ENCODE results near the gene TEX12.
"Not testable (repeated sequence)": the region's sequence is repeated elsewhere in the genome, so short reads cannot be mapped to it uniquely, and the experiment has no call there.

Gene TEX12

DNA sequence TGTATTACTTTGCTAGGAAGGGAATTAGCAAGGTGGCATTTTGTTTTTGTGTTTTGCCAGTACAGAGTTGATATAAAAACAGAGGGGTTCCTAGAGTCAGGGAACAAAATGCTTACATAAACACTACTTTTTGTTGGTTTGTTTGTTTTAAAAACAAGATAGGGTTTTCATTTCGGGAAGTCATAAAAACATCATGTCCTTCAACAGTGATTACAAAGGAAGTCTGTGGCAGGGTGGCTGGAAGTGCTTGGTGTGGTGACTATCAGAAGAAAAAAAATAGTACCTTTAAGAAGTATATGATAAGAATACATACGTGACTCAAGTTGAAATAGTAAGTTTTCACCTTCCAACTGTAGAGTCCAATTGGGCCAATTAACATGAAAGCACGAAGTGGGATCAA is 2.1 kb upstream of the TEX12 start:
- DNase-seq = no peak

DNA sequence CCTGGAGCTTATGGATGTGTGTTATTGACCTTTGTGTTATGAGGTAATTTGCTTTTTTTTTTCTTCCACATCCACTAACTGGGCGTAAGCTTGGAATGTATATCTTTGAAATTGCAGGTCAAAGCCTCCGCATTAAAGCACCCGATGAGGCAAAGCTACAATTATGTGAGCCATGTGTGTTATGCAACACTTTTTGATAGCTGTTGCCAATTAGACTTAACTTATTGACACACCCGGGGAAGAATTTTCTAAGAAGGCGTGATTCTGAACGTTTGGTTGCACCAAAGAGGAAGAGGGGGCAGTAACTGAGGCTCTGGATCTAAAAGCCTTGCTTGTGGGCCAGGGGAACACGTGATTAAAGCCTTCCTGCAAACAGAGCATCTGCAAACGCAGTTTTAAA is 610 bp upstream of the TEX12 start:
- DNase-seq = no peak

DNA sequence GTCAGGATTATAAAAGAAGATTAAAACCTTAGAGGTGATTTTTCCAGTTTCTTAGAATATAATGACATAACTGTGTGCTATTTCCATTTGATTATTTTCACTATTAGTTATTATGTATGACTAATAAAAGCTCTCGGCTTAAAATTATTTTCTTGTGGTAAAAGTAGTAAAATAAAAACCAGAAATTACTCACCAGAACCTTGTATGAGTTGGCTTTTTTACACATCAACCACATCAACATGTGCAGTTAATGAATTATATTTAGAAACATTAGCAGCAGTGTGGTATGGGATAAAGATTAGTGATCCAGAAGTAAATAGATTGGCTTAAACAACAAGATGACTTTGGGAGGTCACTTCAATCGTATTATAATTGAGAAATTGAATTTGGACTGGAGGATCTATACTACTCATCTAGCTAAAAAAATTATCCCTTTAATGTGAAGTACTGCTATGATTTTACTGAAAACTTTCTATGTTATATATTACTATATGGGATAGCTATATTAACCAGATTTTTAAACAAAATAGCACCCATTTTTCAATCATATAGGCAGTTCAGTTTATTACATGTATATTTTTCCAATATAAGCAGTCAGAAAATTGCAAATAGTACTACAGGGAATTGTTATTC is 5.3 kb downstream of the TEX12 start:
- DNase-seq = peak; percentile 44

DNA sequence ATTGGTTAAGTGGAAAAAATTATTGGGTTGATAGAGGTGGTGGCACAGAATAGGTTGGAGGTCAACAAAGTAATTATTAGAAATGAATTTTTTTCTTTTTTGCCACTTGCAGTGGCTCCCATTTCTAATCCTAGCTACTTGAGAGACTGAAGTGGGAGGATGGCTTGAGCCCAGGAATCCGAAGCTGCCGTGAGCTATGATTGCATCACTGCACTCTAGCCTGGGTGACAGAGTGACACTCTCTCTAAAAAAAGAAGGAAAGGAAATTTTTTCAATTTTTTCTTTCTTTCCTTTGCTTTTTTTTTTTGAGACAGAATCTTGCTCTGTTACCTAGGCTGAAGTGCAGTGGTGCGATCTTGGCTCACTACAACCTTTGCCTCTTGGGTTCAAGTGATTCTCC is 6.0 kb downstream of the TEX12 start:
- DNase-seq = peak; percentile 31

DNA sequence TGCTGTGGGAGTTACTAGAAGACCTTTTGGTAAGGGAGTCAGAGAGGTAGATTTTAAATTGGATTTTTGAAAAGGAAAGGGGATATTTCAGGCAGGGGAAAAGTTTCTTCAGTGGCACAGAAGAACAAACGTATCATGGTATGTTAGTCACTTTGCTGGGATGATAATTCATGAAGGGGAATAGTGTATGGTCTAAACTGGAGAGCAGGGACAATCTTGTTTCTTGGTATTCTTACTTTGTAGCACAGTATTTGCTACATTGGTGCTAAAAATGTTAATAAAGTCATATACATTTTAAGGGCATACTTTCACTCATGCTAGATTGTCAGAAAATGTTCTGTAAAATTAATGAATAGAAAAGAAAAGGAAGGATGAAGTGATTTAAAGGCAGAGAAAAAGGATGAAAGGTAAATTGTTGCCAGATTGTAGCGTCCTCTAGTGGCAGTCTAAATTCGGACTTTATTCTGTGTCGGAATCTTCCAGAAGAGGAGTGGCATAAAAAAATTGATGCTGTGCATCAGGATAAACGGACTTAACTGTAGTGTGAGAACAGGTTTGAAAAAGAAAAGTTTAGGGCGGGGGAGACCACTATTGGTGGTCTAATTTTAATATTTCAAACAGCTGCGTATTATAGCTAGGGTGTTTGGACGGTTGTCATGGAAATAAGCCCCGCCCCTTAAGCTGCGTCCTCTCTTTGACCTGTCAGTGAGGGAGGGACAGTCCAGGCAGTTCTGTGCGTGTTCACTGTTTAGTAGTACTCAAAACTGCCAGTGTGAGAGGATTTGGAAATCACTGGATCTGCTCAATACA is 7.8 kb downstream of the TEX12 start, which contains the start of gene BCO2:
Gene BCO2 (plus strand): TSS at position 724 of the 810 bp plus-strand sequence. CDS start 90 bp downstream, outside the sequence.
- DNase-seq = peak; percentile 62

DNA sequence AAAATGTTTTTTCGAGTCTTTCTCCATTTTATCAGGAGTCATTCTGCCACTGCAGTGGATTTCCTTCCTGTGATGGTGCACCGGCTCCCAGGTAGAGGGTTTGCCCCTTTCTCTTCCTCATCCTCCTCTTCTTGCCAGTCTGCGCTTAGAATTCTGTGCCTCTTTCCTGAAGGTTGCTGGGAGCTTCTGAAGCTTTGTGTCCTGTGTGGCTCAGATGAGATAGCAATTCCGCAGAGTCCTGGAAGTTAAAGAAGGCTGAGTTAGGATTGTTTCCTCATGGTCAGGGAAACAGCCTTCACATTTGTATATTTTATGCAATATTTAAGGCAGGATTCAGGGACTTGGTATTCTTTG is 8.4 kb downstream of the TEX12 start:
- DNase-seq = no peak

DNA sequence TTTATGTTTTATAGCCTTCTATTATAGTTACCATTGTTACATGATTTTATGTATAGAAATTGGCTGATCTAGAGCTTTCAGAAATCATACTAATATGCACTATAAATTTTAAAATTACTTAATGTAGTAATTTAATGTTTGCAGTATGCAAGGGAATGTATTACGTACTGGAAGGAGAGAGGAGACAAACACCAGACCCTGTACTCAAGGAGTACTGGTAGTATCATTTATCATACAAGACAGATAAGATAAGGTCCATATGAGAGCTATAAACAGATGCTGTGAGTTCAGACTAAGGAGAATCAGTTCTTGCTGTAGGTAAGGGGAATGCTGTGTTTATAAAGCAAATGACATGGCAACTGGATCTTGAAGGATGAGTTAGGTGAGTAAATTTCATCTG is 8.9 kb downstream of the TEX12 start:
- DNase-seq = no peak

DNA sequence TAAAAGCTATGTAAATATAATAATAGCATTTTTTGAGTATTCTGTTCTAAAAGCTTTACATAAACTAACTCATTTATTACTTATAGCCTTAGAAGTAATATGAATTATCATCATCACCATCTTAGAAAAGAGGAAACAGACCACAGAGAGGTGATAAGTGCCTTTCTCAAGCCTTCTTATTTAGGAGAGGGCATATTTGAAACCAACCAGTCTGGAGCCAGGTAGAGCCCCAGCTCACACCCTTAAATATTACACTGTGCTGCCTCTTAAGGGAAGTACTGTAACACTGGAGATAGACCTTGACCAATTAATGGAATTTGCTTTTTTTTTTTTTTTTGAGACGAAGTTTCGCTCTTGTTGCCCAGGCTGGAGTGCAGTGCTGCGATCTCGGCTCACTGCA is 10.4 kb downstream of the TEX12 start:
- no peak for DNase-seq

DNA sequence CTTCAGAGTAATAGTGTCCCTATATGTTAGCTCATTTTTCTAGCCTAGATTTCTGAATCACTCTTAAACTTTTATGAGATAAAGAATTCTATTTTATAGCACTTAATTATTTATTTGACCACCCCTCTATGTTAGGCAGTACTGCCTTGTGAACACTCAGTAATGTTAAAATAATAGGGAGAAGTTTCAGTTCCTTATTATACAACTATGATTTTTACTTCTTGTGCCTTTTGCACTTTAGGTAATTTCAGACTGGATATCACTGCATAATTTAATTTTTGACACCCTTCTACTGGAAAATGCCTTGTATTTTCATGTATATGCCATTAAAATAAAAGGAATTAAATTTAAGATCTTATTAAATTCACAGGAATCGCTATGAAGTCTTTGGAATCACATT is 11.3 kb downstream of the TEX12 start:
- no peak for DNase-seq

DNA sequence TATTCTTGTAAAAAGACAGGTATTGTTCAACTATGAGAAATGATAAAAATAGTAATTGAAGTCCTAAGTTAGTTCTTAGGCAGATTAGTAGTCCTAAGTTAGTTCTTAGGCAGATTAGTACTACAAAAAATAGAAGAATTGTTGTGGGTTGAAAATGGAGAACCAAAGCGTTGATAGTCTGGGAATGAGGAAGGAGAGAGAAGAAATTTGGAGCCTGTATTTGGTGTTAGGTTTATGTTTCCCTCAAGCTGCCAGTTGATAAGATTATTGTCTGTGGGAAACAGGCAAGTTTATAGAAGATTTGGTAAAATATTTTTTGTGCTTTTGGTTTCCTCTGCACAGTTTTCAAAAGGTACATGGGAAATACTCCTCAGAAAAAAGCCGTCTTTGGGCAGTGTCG is 11.8 kb downstream of the TEX12 start:
- no peak for DNase-seq

DNA sequence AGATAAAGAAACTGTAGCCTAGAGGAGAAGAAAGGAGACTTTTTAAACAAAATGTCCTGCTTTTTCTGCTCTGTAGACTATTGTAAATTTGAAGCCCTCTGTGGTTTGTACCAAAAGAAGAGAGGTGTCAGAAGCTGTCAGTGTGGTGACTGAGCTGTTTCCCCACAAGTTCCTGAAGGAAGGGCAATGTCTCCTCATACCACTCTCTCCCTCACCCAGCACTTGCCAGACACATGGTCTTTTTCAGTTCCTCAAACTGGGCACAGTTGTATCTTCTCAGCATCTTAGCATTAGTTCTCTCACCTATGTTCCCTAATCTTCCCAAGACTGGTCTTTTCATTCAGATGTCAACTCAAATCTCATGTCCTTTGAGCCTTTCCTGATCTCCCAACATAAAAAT is 12.4 kb downstream of the TEX12 start:
- no peak for DNase-seq

DNA sequence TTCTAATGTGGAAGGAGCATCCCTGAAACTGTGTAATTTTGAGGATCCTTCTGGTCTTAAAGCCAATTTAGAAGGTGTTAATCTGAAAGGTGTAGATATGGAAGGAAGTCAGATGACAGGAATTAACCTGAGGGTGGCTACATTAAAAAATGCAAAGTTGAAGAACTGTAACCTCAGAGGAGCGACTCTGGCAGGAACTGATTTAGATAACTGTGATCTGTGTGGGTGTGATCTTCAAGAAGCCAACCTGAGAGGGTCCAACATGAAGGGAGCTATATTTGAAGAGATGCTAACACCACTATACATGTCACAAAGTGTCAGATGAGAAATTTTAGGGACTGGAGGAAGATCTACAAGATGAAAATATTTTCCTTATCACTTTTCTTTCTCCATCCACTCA is 15.7 kb downstream of the TEX12 start:
- no peak for DNase-seq

DNA sequence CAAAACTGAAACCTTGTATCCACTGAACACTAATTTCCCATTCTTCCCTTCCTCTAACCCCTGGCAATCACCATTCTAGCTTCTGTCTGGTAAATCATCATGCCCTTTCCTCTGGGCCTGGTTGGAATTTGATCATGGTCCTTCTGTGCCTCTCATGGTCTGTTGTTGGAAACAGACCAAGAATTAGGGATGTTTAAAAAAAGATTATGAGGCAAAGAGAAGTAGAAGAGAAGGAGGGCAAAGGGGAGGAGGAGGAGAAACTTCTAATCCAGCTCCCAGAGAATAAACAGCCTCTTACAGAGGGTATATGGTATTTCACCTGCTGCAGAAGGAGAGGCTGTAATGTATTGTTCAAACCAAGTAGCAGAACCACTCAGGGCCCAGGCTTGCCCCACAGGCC is 18.7 kb downstream of the TEX12 start:
- no peak for DNase-seq

DNA sequence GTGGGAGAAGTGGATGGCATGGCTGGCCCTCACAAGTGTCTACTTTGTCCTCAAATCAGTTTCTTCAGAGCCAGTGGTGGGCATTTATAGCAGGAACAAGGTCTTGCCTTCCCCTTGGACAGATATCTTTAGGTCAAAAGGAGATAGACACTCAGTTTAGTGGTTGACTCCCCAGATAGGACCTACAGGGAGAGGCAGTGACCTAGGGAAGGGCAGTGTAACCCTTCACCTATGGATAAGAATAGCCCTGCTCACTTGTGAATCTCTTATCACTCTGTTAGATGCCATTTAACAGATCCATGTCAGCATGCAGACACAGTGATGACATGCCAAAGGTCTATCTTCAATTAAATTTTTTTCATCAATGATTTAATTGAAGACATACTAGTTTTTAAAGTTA is 19.1 kb downstream of the TEX12 start:
- DNase-seq = no peak

DNA sequence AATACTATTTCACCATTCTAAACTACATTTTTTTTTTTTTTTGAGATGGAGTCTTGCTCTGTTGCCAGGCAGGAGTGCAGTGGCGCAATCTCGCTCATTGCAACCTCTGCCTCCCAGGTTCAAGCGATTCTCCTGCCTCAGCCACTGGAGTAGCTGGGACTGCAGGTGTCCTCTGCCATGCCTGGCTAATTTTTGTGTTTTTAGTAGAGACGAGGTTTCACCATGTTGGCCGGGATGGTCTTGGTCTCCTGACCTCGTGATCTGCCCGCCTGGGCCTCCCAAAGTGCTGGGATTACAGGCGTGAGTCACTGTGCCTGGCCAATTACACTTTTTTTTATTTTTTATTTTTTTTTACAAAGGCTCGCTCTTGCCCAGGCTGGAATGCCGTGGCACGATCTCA is 27.9 kb downstream of the TEX12 start:
- DNase-seq = not testable (repeated sequence)

DNA sequence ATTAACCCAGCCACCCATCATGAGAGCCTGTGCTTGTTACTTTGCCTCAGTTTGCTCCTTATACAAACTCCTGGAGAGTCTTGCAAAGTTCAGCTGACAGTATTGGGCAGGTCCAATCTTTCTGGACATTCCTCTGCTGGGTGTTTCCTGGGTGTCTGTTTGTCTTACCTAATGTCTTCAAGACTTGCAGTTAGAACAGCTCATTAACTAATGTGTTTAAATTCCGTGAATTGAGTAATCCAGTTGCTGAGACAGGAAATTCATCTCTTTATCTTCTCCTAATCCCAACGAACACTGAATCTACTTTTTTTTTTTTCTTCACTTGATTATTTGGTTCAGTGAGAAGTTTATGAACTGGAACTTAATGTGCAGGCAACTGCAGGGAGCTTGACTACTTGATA is 28.8 kb downstream of the TEX12 start:
- no peak for DNase-seq

DNA sequence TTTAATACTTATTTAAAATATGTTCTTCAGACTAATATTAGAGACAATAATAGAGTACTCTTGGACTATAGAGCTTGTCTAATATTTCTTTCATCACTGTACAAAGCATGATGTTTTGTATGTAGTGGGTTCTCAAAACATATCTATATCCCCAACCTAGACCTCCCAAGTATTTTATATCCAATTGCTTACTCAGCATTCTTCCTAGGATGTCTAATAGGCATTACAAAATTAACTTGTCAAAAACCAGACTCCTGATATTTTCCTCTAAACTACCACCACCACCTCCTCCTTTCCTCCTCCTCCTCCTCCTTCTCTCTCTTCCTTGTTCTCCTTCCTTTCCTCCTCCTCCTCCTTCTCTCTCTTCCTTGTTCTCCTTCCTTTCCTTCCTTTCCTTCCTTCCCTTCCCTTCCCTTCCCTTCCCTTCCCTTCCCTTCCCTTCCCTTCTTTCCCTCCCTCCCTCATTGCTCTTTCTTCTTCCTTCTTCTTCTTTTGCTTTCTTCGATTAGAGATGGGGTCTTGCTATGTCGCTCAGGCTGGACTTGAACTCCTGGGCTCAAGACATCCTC is 29.4 kb downstream of the TEX12 start:
- no peak for DNase-seq

DNA sequence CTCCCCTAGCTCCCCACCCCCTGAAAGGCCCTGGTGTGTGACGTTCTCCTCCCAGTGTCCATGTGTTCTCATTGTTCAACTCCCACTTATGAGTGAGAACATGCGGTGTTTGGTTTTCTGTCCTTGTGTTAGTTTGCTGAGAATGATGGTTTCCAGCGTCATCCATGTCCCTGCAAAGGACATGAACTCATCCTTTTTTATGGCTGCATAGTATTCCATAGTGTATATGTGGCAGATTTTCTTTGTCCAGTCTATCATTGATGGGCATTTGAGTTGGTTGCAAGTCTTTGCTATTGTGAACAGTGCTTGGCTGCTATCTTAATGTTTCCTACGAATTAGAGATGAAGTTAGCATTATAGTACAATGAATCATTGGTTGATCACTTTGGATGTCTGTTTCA is 31.9 kb downstream of the TEX12 start:
- not testable (repeated sequence) for DNase-seq

DNA sequence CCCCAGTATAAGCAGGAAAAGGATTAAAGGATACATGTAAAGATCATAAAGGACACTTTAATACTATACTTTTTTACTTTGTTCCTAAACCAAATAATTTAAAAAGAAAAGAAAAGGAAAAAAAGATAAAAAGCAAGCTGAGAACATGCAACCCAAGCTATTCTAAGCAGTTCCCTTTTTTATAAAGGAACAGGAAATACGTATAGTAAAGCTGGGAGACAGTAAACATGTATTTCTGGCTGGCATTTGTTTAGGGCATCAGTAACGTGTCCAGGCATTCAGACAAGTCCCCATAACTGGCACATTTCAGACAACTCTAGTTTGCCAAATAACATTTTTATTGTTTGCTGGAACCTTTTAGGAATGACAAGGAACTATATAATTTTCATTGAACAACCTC is 33.1 kb downstream of the TEX12 start:
- DNase-seq = no peak

DNA sequence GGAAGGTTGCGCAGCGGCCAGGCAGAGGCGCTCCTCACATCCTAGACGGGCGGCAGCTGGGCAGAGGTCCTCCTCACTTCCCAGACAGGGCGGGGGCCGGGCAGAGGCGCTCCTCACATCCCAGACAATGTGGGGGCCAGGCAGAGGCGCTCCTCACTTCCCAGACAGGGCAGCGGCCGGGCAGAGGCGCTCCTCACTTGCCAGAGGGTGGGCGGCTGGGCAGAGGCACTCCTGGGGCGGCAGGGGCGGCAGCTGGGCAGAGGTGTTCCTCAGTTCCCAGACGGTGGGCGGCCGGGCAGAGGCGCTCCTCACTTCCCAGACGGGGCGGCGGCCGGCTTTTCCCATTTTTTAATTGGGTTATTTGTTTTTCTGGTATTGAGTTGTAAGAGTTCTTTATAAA is 38.9 kb downstream of the TEX12 start:
- no peak for DNase-seq

DNA sequence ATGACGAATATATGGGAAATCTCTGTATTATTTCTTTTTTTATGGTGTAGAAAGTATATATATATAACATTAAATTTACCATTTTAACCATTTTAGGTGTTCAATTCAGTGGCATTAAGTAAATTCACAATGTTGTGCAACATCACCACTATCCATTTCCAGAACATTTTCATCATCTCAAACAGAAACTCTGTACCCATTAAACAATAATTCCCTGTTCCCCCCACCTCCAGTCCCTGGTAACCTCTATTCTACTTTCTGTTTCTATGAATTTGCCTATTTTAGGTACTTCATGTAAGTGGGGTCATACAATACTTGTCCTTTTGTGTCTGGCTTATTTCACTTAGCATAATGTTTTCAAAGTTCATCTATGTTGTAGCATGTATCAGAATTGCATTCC is 43.7 kb downstream of the TEX12 start:
- no peak for DNase-seq

DNA sequence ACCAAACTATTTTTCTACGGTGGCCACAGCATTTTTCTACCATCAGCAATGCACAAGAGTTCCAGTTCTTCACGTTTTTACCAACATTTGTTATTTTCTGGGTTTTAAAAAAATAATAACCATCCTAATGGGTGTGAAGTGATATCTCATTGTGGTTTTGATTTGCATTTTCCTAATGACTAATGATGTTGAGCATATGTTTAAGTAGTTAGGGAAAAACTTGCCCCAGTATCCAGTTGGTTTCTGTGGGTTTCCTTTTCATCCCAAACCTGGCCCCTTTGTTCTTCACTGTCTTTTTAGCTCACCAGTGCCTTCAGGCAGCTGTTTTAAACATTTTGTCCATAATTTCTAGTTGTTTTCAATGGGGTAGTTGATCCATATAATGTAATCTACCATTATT is 44.4 kb downstream of the TEX12 start:
- DNase-seq = no peak

DNA sequence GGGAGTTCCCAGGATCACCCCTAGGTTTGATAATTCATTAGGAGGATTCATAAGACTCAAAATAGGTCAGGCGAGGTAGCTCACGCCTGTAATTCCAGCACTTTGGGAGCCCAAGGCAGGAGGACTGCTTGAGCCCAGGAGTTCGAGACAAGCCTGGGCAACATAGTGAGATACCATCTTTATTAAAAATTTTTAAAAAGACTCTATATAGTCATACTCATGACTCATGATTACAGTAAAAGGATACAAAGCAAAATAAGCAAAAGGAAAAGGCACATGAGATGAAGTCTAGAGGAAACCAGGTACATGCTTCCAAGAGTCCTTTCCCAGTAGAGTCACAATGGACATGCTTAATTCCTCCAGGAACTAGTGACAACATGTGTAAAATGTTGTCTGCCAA is 45.1 kb downstream of the TEX12 start:
- no peak for DNase-seq

DNA sequence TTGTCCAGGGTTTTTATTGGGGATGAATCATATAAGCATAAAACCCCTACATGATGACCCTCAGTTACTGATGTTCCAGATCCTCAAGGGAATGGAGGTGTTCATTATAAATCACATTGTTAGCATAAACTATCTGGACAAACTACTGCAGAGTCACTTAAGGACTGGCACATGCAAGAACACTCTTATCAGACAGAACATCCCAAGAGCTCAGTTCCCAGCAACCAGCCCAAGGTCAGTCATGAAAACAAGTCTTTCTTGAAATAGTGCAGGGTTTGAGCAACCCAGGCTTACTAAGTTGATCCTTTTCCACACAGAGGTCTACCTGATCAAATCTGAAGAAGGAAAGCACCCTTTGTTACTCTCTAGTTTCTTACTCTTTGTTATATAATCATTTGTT is 45.5 kb downstream of the TEX12 start:
- no peak for DNase-seq
